Endothelial cell of umbilical vein (primary cell): ENCODE measurements around the gene HACE1.

Experiments used
- EZH2 ChIP-seq: IDR thresholded peaks from 2 replicates; pipeline ENCODE4 v1.6.1; 2012; ENCODE audit warnings: borderline replicate concordance, low read depth, mild to moderate bottlenecking, moderate library complexity, low read length, inconsistent platforms; ENCODE audit not compliant: severe bottlenecking
- GATA2 ChIP-seq: IDR thresholded peaks from 2 replicates; pipeline ENCODE4 v1.7.0; 2011; ENCODE audit warnings: low read depth, mild to moderate bottlenecking, moderate library complexity, mixed read lengths, low read length; ENCODE audit not compliant: insufficient read length, insufficient read depth
- POLR2A ChIP-seq: IDR thresholded peaks from 2 replicates; pipeline ENCODE4 v1.6.1; 2012; ENCODE audit warnings: low read depth, mild to moderate bottlenecking, control low read depth, low read length
- POLR2AphosphoS5 ChIP-seq: IDR thresholded peaks from 2 replicates; pipeline ENCODE4 v1.6.1; 2012; ENCODE audit warnings: low read depth, mild to moderate bottlenecking, control low read depth, low read length, moderate library complexity; ENCODE audit not compliant: insufficient read depth
- TF ChIP-seq, protein P1 (sequence below), 2 donors: IDR thresholded peaks; 1 replicate in 1 of 2; 2 replicates in 1 of 2; pipeline ENCODE4 v1.5.1; 2011; ENCODE audit warnings: low read length in 2 of 2, mild to moderate bottlenecking in 2 of 2, moderate library complexity in 2 of 2, control low read depth in 1 of 2, inconsistent platforms in 1 of 2, low read depth in 1 of 2; ENCODE audit not compliant: insufficient read depth in 1 of 2; ENCODE audit errors: extremely low read depth in 1 of 2

DNA sequence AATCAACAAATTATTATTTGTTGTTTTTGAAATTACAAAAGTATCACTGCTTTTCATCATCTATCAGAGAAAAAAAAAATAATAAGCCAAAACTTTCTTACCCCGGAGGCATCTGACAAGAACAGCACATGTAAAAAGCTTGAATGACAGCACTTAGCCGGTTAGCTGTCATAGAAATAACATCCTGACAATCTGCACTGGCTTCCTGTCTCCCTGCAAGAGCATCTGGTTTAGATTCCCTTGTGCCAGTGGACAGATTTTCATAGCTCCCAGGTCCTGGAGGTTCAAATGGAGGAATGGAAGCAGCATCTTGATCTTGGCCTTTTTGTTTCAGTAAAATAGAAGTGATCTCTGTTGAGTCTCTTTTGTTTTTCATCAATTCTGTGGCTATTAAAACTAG is 74.8 kb downstream of the HACE1 start:
- TF ChIP-seq EZH2 (no peak), POLR2A (no peak), POLR2AphosphoS5 (no peak), GATA2 (peak; percentile 31)
- TF ChIP-seq, protein P1, sequence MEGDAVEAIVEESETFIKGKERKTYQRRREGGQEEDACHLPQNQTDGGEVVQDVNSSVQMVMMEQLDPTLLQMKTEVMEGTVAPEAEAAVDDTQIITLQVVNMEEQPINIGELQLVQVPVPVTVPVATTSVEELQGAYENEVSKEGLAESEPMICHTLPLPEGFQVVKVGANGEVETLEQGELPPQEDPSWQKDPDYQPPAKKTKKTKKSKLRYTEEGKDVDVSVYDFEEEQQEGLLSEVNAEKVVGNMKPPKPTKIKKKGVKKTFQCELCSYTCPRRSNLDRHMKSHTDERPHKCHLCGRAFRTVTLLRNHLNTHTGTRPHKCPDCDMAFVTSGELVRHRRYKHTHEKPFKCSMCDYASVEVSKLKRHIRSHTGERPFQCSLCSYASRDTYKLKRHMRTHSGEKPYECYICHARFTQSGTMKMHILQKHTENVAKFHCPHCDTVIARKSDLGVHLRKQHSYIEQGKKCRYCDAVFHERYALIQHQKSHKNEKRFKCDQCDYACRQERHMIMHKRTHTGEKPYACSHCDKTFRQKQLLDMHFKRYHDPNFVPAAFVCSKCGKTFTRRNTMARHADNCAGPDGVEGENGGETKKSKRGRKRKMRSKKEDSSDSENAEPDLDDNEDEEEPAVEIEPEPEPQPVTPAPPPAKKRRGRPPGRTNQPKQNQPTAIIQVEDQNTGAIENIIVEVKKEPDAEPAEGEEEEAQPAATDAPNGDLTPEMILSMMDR (IDR thresholded peaks at IDR 0.05; ENCODE audit: extremely low read depth in 1 of 2, insufficient read depth in 1 of 2, low read depth in 1 of 2, low read length in 2 of 2) = no peak
